Neuronal stem cell (in vitro differentiated cells): Measurements from ENCODE around the gene SLC7A10.
A peak's percentile ranks its signal among the peaks of the same experiment; 100 is the strongest.

ENCODE experiments used
- DNase-seq: peaks from one replicate; pipeline ENCODE4 v3.0.0-alpha.2; 2013; ENCODE audit warnings: low spot score
- H2AFZ ChIP-seq: one replicate; pipeline ENCODE4 v1.6.1; 2013; ENCODE audit warnings: mild to moderate bottlenecking, low read length, inconsistent platforms
- H2AK5ac ChIP-seq: 2 replicates; pipeline ENCODE4 v1.6.1; 2013; ENCODE audit warnings: low read depth, mild to moderate bottlenecking, inconsistent platforms, low read length, moderate library complexity, mixed read lengths
- H2BK120ac ChIP-seq: 2 replicates; pipeline ENCODE4 v1.6.1; 2013; ENCODE audit warnings: low read depth, mild to moderate bottlenecking, inconsistent platforms, low read length, moderate library complexity, mixed read lengths
- H2BK12ac ChIP-seq: one replicate; pipeline ENCODE4 v1.6.1; 2013; ENCODE audit warnings: low read length, inconsistent platforms
- H2BK15ac ChIP-seq: 2 replicates; pipeline ENCODE4 v1.6.1; 2013; ENCODE audit warnings: mild to moderate bottlenecking, low read length, inconsistent platforms, mixed read lengths
- H2BK5ac ChIP-seq: one replicate; pipeline ENCODE4 v1.6.1; 2013; ENCODE audit warnings: inconsistent platforms, mild to moderate bottlenecking, low read length, moderate library complexity
- H3K14ac ChIP-seq: one replicate; pipeline ENCODE4 v1.6.1; 2013; ENCODE audit warnings: low read length, inconsistent platforms
- H3K18ac ChIP-seq: 2 replicates; pipeline ENCODE4 v1.6.1; 2013; ENCODE audit warnings: low read length, inconsistent platforms
- H3K23ac ChIP-seq: 2 replicates; pipeline ENCODE4 v1.6.1; 2013; ENCODE audit warnings: low read depth, mild to moderate bottlenecking, mixed read lengths, low read length, inconsistent platforms; ENCODE audit not compliant: poor library complexity
- H3K27ac ChIP-seq: replicated peaks from 3 replicates; pipeline ENCODE4 v1.5.1; 2013; ENCODE audit warnings: low read length, inconsistent platforms
- H3K27me3 ChIP-seq, 3 experiments: 2 replicates each; pipeline ENCODE4 v1.6.1; 2013; ENCODE audit warnings: low read length in 3 of 3, mild to moderate bottlenecking in 2 of 3, inconsistent platforms in 1 of 3, low read depth in 1 of 3, mixed read lengths in 1 of 3, moderate library complexity in 1 of 3; ENCODE audit not compliant: control insufficient read depth in 3 of 3, insufficient read depth in 3 of 3
- H3K36me3 ChIP-seq, 2 donors: replicated peaks in 1 of 2; 2 replicates each; pipeline ENCODE4 v1.6.1; 2013; ENCODE audit warnings: low read length in 2 of 2; ENCODE audit not compliant: control insufficient read depth in 2 of 2, insufficient read depth in 2 of 2
- H3K4ac ChIP-seq: 2 replicates; pipeline ENCODE4 v1.6.1; 2013; ENCODE audit warnings: inconsistent platforms, mild to moderate bottlenecking, low read length, moderate library complexity
- H3K4me1 ChIP-seq, 2 donors: 1 replicate in 1 of 2; 2 replicates in 1 of 2; pipeline ENCODE4 v1.6.1; 2013; ENCODE audit warnings: low read length in 2 of 2, low read depth in 1 of 2; ENCODE audit not compliant: control insufficient read depth in 2 of 2, insufficient read depth in 1 of 2
- H3K4me2 ChIP-seq: one replicate; pipeline ENCODE4 v1.6.1; 2013; ENCODE audit warnings: mild to moderate bottlenecking, low read length, inconsistent platforms; ENCODE audit not compliant: insufficient read depth, poor library complexity, severe bottlenecking
- H3K4me3 ChIP-seq, 2 donors: 2 replicates each; pipeline ENCODE4 v1.5.1; 2013; ENCODE audit warnings: low read length in 2 of 2, mild to moderate bottlenecking in 2 of 2, inconsistent platforms in 1 of 2, moderate library complexity in 1 of 2
- H3K79me1 ChIP-seq: one replicate; pipeline ENCODE4 v1.6.1; 2013; ENCODE audit warnings: low read depth, mild to moderate bottlenecking, inconsistent platforms, low read length, moderate library complexity
- H3K9ac ChIP-seq: one replicate; pipeline ENCODE4 v1.6.1; 2013; ENCODE audit warnings: mild to moderate bottlenecking, low read depth, low read length, inconsistent platforms; ENCODE audit not compliant: poor library complexity
- H3K9me3 ChIP-seq, 2 donors: replicated peaks in 1 of 2; 2 replicates each; pipeline versions ENCODE3 to v1.6.1; 2013; ENCODE audit warnings: low read length in 2 of 2, mild to moderate bottlenecking in 2 of 2, inconsistent platforms in 1 of 2, low read depth in 1 of 2, mixed read lengths in 1 of 2, moderate library complexity in 1 of 2; ENCODE audit not compliant: control insufficient read depth in 2 of 2, insufficient read depth in 1 of 2
- H4K8ac ChIP-seq: one replicate; pipeline ENCODE4 v1.6.1; 2013; ENCODE audit warnings: low read depth, mild to moderate bottlenecking, inconsistent platforms, low read length, moderate library complexity
- H4K91ac ChIP-seq: one replicate; pipeline ENCODE4 v1.6.1; 2013; ENCODE audit warnings: low read length, low read depth, mild to moderate bottlenecking, inconsistent platforms; ENCODE audit not compliant: poor library complexity
- WGBS, 2 donors: extraction: QIAGEN DNeasy Blood & Tissue Kit; methylation state at CpG; one replicate each; pipeline ENCODE4 v1.1.7; 2013; ENCODE audit warnings: missing lambda C conversion rate in 2 of 2, mixed read lengths in 1 of 2; ENCODE audit not compliant: insufficient read length in 2 of 2, insufficient replicate concordance in 1 of 2; ENCODE audit errors: extremely low coverage in 2 of 2; 5-methylcytosine and 5-hydroxymethylcytosine counted together

SLC7A10 gene

GRCh38 chr19:33257828-33258227, 32.2 kb upstream of the SLC7A10 start:
- H2BK120ac ChIP-seq, result no peak overlapping the region
- peaks cover 0 to 13% (median 0%) of the 10 kb centered on the region in 3 experiments for H3K27me3 ChIP-seq
- H4K8ac ChIP-seq, result no peak overlapping the region
- H2AFZ ChIP-seq, result no peak overlapping the region
- H3K27ac ChIP-seq, result no peak overlapping the region
- no peak overlapping the region for H4K91ac ChIP-seq
- no peak overlapping the region for H2BK15ac ChIP-seq
- H2BK5ac ChIP-seq, result no peak overlapping the region
- H3K36me3 ChIP-seq, result no peaks in the 10 kb centered on the region
- no CpG with 5 or more reads among the region's 2 CpGs for WGBS, 2 donors
- H3K9ac ChIP-seq, result no peak overlapping the region
- H3K23ac ChIP-seq, result no peak overlapping the region
- H2BK12ac ChIP-seq, result no peak overlapping the region
- no peaks in the 10 kb centered on the region for H3K4me1 ChIP-seq
- H3K9me3 ChIP-seq, result no peaks in the 10 kb centered on the region
- no peaks in the 10 kb centered on the region for H3K79me1 ChIP-seq
- H3K4me2 ChIP-seq, result no peak overlapping the region
- no peak overlapping the region for H3K4me3 ChIP-seq
- H2AK5ac ChIP-seq, result no peak overlapping the region
- H3K14ac ChIP-seq, result no peak overlapping the region
- H3K18ac ChIP-seq, result no peak overlapping the region
- no peak overlapping the region for H3K4ac ChIP-seq
- DNase-seq, result no peak

- no peaks in the 10 kb centered on the region for H3K4me1 ChIP-seq
- no peak overlapping the region for H2AK5ac ChIP-seq
- no peaks in the 10 kb centered on the region for H3K9me3 ChIP-seq
- H2AFZ ChIP-seq, result no peak overlapping the region
- H3K27ac ChIP-seq, result no peak overlapping the region
- peaks cover 0 to 6% (median 0%) of the 10 kb centered on the region in 3 experiments for H3K27me3 ChIP-seq
- no peak for DNase-seq
- no peak overlapping the region for H3K23ac ChIP-seq
- H2BK120ac ChIP-seq, result no peak overlapping the region
- H3K79me1 ChIP-seq, result no peaks in the 10 kb centered on the region
- peak overlapping the region; percentile 84 for H3K14ac ChIP-seq
- H2BK15ac ChIP-seq, result peak overlapping the region; percentile 12
- H3K4me2 ChIP-seq, result no peak overlapping the region
- H3K4me3 ChIP-seq, result no peak overlapping the region
- H2BK12ac ChIP-seq, result no peak overlapping the region
- no peaks in the 10 kb centered on the region for H3K36me3 ChIP-seq
- no CpG with 5 or more reads among the region's 7 CpGs for WGBS, 2 donors
- no peak overlapping the region for H3K9ac ChIP-seq
- H4K8ac ChIP-seq, result peak overlapping the region; percentile 52
- no peak overlapping the region for H4K91ac ChIP-seq
- no peak overlapping the region for H2BK5ac ChIP-seq
- peak overlapping the region; percentile 18 for H3K18ac ChIP-seq
- H3K4ac ChIP-seq, result no peak overlapping the region
Observed at GRCh38 chr19:33256261-33256660, 30.6 kb upstream of the SLC7A10 start.

- no peak overlapping the region for H3K4me2 ChIP-seq
Observed at GRCh38 chr19:33255781-33256180, 30.1 kb upstream of the SLC7A10 start.

GRCh38 chr19:33254245-33254824, 28.7 kb upstream of the SLC7A10 start:
- H3K36me3 ChIP-seq, result no peaks in the 10 kb centered on the region
- peak overlapping the region; percentile 77 for H3K18ac ChIP-seq
- H3K79me1 ChIP-seq, result peaks cover 2% of the 10 kb centered on the region
- H2AFZ ChIP-seq, result no peak overlapping the region
- H3K23ac ChIP-seq, result peak overlapping the region; percentile 55
- no peak overlapping the region for H3K4me3 ChIP-seq
- H3K14ac ChIP-seq, result peak overlapping the region; percentile 82
- no peak overlapping the region for H3K4me2 ChIP-seq
- no peaks in the 10 kb centered on the region for H3K27me3 ChIP-seq
- no peak overlapping the region for H4K91ac ChIP-seq
- WGBS, 2 donors, result no CpG with 5 or more reads among the region's 13 CpGs
- H3K9ac ChIP-seq, result no peak overlapping the region
- no peak overlapping the region for H2BK15ac ChIP-seq
- no peak overlapping the region for H2BK5ac ChIP-seq
- no peak overlapping the region for H3K27ac ChIP-seq
- H3K9me3 ChIP-seq, result peaks cover 0 to 6% of the 10 kb centered on the region in 2 donors
- H3K4me1 ChIP-seq, result peaks cover 0 to 4% of the 10 kb centered on the region in 2 donors
- no peak overlapping the region for H2BK120ac ChIP-seq
- no peak overlapping the region for H4K8ac ChIP-seq
- no peak overlapping the region for H2BK12ac ChIP-seq
- H3K4ac ChIP-seq, result peak overlapping the region; percentile 66
- peak overlapping the region; percentile 56 for H2AK5ac ChIP-seq
- no peak for DNase-seq

More at GRCh38 chr19:33255781-33256180, 30.1 kb upstream of the SLC7A10 start:
- Histone ChIP-seq H4K8ac (no peak overlapping the region), H2BK12ac (no peak overlapping the region), H2BK5ac (no peak overlapping the region), H3K27me3 (peaks cover 0 to 1% (median 0%) of the 10 kb centered on the region in 3 experiments), H2AFZ (no peak overlapping the region), H3K9ac (no peak overlapping the region), H2AK5ac (no peak overlapping the region), H3K79me1 (no peaks in the 10 kb centered on the region), H3K9me3 (no peaks in the 10 kb centered on the region), H3K23ac (no peak overlapping the region), H2BK120ac (no peak overlapping the region), H2BK15ac (peak overlapping the region; percentile 12), H3K4ac (no peak overlapping the region), H3K27ac (no peak overlapping the region), H3K4me3 (no peak overlapping the region), H4K91ac (no peak overlapping the region), H3K4me1 (peaks cover 0 to 2% of the 10 kb centered on the region in 2 donors), H3K14ac (peak overlapping the region; percentile 84), H3K18ac (no peak overlapping the region), H3K36me3 (no peaks in the 10 kb centered on the region)
- no CpG with 5 or more reads among the region's 7 CpGs for WGBS, 2 donors
- DNase-seq, result no peak
